OCI-LY7 (cell line): ENCODE measurements around the gene SIGLEC12.

Experiments used
- EZH2phosphoT487 ChIP-seq: fragments of 200-600 bp; sonication (generic); IDR thresholded peaks from 2 replicates; pipeline ENCODE4 v1.6.1; 2018; ENCODE audit warnings: low read depth, borderline replicate concordance, mild to moderate bottlenecking, mixed run types, antibody characterized with exemption, low read length, moderate library complexity, mixed read lengths
- TF ChIP-seq, protein P1 (sequence below): fragments of 200-600 bp; sonication (generic); conservative IDR thresholded peaks from 2 replicates; pipeline ENCODE4 v1.5.1; 2014; ENCODE audit warnings: mild to moderate bottlenecking, antibody characterized with exemption, low read length, moderate library complexity, mixed read lengths

DNA sequence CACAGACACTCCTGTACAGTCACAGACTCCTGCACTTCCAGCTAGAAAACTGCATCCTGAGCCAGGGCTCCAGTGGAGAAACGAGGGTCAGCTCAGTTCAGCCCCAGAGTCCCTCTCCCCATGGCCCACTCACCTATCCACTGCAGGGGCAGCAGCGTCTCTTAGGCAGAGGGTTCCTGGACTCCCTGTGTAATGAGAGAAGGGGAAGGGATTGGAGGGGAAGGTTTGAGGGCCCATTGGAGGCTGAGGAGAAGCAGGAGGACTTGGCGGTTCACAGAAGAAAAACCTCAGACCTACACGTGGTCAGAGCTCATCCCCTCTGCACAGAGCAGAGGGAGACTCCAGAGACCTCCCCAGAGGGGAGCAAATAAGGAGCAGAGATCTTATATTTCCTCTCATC lies 32.4 kb downstream of the SIGLEC12 start:
- TF ChIP-seq EZH2phosphoT487: no peak
- TF ChIP-seq, protein P1, sequence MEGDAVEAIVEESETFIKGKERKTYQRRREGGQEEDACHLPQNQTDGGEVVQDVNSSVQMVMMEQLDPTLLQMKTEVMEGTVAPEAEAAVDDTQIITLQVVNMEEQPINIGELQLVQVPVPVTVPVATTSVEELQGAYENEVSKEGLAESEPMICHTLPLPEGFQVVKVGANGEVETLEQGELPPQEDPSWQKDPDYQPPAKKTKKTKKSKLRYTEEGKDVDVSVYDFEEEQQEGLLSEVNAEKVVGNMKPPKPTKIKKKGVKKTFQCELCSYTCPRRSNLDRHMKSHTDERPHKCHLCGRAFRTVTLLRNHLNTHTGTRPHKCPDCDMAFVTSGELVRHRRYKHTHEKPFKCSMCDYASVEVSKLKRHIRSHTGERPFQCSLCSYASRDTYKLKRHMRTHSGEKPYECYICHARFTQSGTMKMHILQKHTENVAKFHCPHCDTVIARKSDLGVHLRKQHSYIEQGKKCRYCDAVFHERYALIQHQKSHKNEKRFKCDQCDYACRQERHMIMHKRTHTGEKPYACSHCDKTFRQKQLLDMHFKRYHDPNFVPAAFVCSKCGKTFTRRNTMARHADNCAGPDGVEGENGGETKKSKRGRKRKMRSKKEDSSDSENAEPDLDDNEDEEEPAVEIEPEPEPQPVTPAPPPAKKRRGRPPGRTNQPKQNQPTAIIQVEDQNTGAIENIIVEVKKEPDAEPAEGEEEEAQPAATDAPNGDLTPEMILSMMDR: no peak
